Upper lobe of right lung (tissue), 1 donor: ENCODE measurements around the gene SAV1. TPM values are rescaled to one million over a fixed set of nuclear protein-coding genes. Genes with fewer than 3 reads are reported as not detected.
A peak's percentile ranks its signal among the peaks of the same experiment; 100 is the strongest.

Experiments
- ATAC-seq: fragments of 200-7000 bp; cut with Tn5 transposase; one replicate; pipeline ENCODE4 v1.9.1; 2020; ENCODE audit warnings: mild to moderate bottlenecking, moderate library complexity
- DNase-seq: peaks from one replicate; pipeline ENCODE4 v3.0.0-alpha.2; 2020
- H3K27ac ChIP-seq: fragments of 200-600 bp; one replicate; pipeline ENCODE4 v1.8.0; 2022
- H3K27me3 ChIP-seq: fragments of 200-600 bp; one replicate; pipeline ENCODE4 v1.8.0; 2022; ENCODE audit warnings: mild to moderate bottlenecking
- H3K36me3 ChIP-seq: fragments of 200-600 bp; one replicate; pipeline ENCODE4 v1.8.0; 2022
- H3K4me1 ChIP-seq: fragments of 200-600 bp; one replicate; pipeline ENCODE4 v1.8.0; 2022
- H3K4me3 ChIP-seq: fragments of 200-600 bp; one replicate; pipeline ENCODE4 v1.8.0; 2022; ENCODE audit warnings: mild to moderate bottlenecking
- H3K9me3 ChIP-seq: fragments of 200-600 bp; one replicate; pipeline ENCODE4 v1.8.0; 2022
- CTCF ChIP-seq: fragments of 200-600 bp; IDR thresholded peaks from one replicate; pipeline ENCODE4 v1.8.0; 2022; ENCODE audit warnings: antibody characterized with exemption
- intact Hi-C: fragments of 100-400 bp; cut with DNase I; formaldehyde crosslinking; loops from one replicate; pipeline ENCODE4 v1.11.0; 2022
- long read RNA-seq: library from polyadenylated mRNA; unstranded; transcript quantifications from one replicate; pipeline ENCODE4 v2.0.0, GENCODE V29; 2021
- total RNA-seq: library from RNA; stranded (reverse); fragmentation: NEBNext Ultra II Directional; extraction: Animal tissue kit (Norgen Biotek cat#: 25700); gene quantifications from one replicate; pipeline ENCODE4 v1.2.1, GENCODE V29; 2021
- donor health status: DM: no; HTN: yes; CAD: no; lungs with severe emphysema.

Gene SAV1
- 42.8 TPM for total RNA-seq
- long read RNA-seq, transcript SAV1-201 (5 exons, 3,063 nt), result major isoform, 104 of 127 reads
- long read RNA-seq, partial matches to known transcripts, result 9 of 127 reads
- long read RNA-seq, other reads (novel, unspliced or antisense), result 13 of 127 reads

- peak; percentile 92 for DNase-seq
- Histone ChIP-seq H3K9me3 (no peaks in the 10 kb centered on the region), H3K4me1 (peaks cover 21% of the 10 kb centered on the region), H3K27me3 (no peaks in the 10 kb centered on the region), H3K4me3 (peak within 1 kb of the TSS; percentile 87), H3K36me3 (peaks cover 13% of the 10 kb centered on the region), H3K27ac (peak within 1 kb of the TSS; percentile 98)
- peak; percentile 96 for ATAC-seq
- TF ChIP-seq CTCF, result no peak
- intact Hi-C loops, result no loop called here
Observed at GRCh38 chr14:50667996-50668825, at the start of gene SAV1. Gene SAV1, minus strand, starts transcription at chr14:50668306. Its CDS starts 339 bp downstream, at chr14:50667967.

- no peak for TF ChIP-seq CTCF
- no peak overlapping the region for H3K27ac ChIP-seq
- no peaks in the 10 kb centered on the region for H3K9me3 ChIP-seq
- ATAC-seq, result no peak
- intact Hi-C loops, result no loop called here
- H3K4me1 ChIP-seq, result no peaks in the 10 kb centered on the region
- DNase-seq, result no peak
- H3K36me3 ChIP-seq, result peaks cover 11% of the 10 kb centered on the region
- no peaks in the 10 kb centered on the region for H3K27me3 ChIP-seq
- no peak overlapping the region for H3K4me3 ChIP-seq
Observed at GRCh38 chr14:50717811-50718210, 49.7 kb upstream of the SAV1 start.

- DNase-seq, result no peak
- H3K4me3 ChIP-seq, result no peak overlapping the region
- no peaks in the 10 kb centered on the region for H3K4me1 ChIP-seq
- no peaks in the 10 kb centered on the region for H3K36me3 ChIP-seq
- no peaks in the 10 kb centered on the region for H3K27me3 ChIP-seq
- peak; percentile 70 for ATAC-seq
- H3K27ac ChIP-seq, result no peak overlapping the region
- TF ChIP-seq CTCF, result peak; percentile 41
- intact Hi-C loops, result no loop called here
- no peaks in the 10 kb centered on the region for H3K9me3 ChIP-seq
Observed at GRCh38 chr14:50714450-50715073, 46.5 kb upstream of the SAV1 start.

- no peak for TF ChIP-seq CTCF
- H3K9me3 ChIP-seq, result no peaks in the 10 kb centered on the region
- H3K27ac ChIP-seq, result no peak overlapping the region
- no peaks in the 10 kb centered on the region for H3K4me1 ChIP-seq
- no peaks in the 10 kb centered on the region for H3K27me3 ChIP-seq
- intact Hi-C loops, result no loop called here
- no peak for DNase-seq
- H3K4me3 ChIP-seq, result no peak overlapping the region
- H3K36me3 ChIP-seq, result no peaks in the 10 kb centered on the region
- ATAC-seq, result no peak
Observed at GRCh38 chr14:50711043-50711442, 42.9 kb upstream of the SAV1 start.

- ATAC-seq (no peak), DNase-seq (no peak)
- no peak overlapping the region for H3K27ac ChIP-seq
- no peaks in the 10 kb centered on the region for H3K4me1 ChIP-seq
- intact Hi-C loops, result no loop called here
- no peaks in the 10 kb centered on the region for H3K36me3 ChIP-seq
- H3K27me3 ChIP-seq, result no peaks in the 10 kb centered on the region
- no peak for TF ChIP-seq CTCF
- no peaks in the 10 kb centered on the region for H3K9me3 ChIP-seq
- no peak overlapping the region for H3K4me3 ChIP-seq
Observed at GRCh38 chr14:50705026-50705593, 37.0 kb upstream of the SAV1 start.
